HG03095 (cell line): ENCODE measurements around the gene PIEZO2.

Experiments
- ATAC-seq: cut with Tn5 transposase; IDR thresholded peaks from one replicate; pipeline ENCODE4 v1.9.1; 2021; ENCODE audit warnings: moderate library complexity; ENCODE audit not compliant: unreplicated experiment

Gene PIEZO2

GRCh38 chr18:11071300-11071699, 78.1 kb downstream of the PIEZO2 start:
- ATAC-seq, result no peak

GRCh38 chr18:11070593-11070992, 78.8 kb downstream of the PIEZO2 start:
- no peak for ATAC-seq

- no peak for ATAC-seq
Observed at GRCh38 chr18:11066038-11066437, 83.3 kb downstream of the PIEZO2 start.

GRCh38 chr18:11064727-11065460, 84.5 kb downstream of the PIEZO2 start:
- no peak for ATAC-seq

- no peak for ATAC-seq
Observed at GRCh38 chr18:11064106-11064505, 85.3 kb downstream of the PIEZO2 start.

GRCh38 chr18:11055721-11056120, 93.6 kb downstream of the PIEZO2 start:
- no peak for ATAC-seq

GRCh38 chr18:11054497-11054896, 94.9 kb downstream of the PIEZO2 start:
- ATAC-seq, result no peak

- no peak for ATAC-seq
Observed at GRCh38 chr18:11053293-11053692, 96.1 kb downstream of the PIEZO2 start.

GRCh38 chr18:11052800-11053199, 96.6 kb downstream of the PIEZO2 start:
- ATAC-seq, result no peak

GRCh38 chr18:11051462-11051861, 97.9 kb downstream of the PIEZO2 start:
- ATAC-seq, result no peak

- ATAC-seq, result no peak
Observed at GRCh38 chr18:11050966-11051365, 98.4 kb downstream of the PIEZO2 start.

- no peak for ATAC-seq
Observed at GRCh38 chr18:11047817-11048216, 101.6 kb downstream of the PIEZO2 start.

- ATAC-seq, result no peak
Observed at GRCh38 chr18:11047156-11047555, 102.2 kb downstream of the PIEZO2 start.

GRCh38 chr18:11046140-11046539, 103.2 kb downstream of the PIEZO2 start:
- ATAC-seq, result no peak

GRCh38 chr18:11043694-11044093, 105.7 kb downstream of the PIEZO2 start:
- ATAC-seq, result no peak

- ATAC-seq, result no peak
Observed at GRCh38 chr18:11042247-11042646, 107.1 kb downstream of the PIEZO2 start.

- ATAC-seq, result no peak
Observed at GRCh38 chr18:11040823-11041656, 108.3 kb downstream of the PIEZO2 start.

GRCh38 chr18:11040359-11040758, 109.0 kb downstream of the PIEZO2 start:
- ATAC-seq, result no peak

- ATAC-seq, result no peak
Observed at GRCh38 chr18:11037533-11038240, 111.7 kb downstream of the PIEZO2 start.

- ATAC-seq, result no peak
Observed at GRCh38 chr18:11035814-11036495, 113.4 kb downstream of the PIEZO2 start.

GRCh38 chr18:11035376-11035775, 114.0 kb downstream of the PIEZO2 start:
- no peak for ATAC-seq
